Measurements from ENCODE around the gene BTBD9. TPM values are rescaled to one million over a fixed set of nuclear protein-coding genes. Genes with fewer than 3 reads are reported as not detected.

The BTBD9 gene
- total RNA-seq, 1 experiment from 2014 or later = 8.9 TPM

GRCh38 chr6:38476888-38477287 lies 162.8 kb downstream of the BTBD9 start:
- no peak overlapping the region for H3T11ph ChIP-seq (ENCODE audit: low read length)
- no peak overlapping the region for H3K18ac ChIP-seq (ENCODE audit: insufficient read length, low read depth, low read length)
- H3K56ac ChIP-seq (ENCODE audit: insufficient read length, low read depth, low read length) = no peak overlapping the region
- H3K4me2 ChIP-seq (ENCODE audit: insufficient read depth, insufficient read length, low read length) = no peak overlapping the region
- no peaks in the 10 kb centered on the region for H3K9me3 ChIP-seq (ENCODE audit: control insufficient read depth, low read depth, low read length)
- no peak overlapping the region for H3K4ac ChIP-seq (ENCODE audit: low read depth, low read length)
- no peak overlapping the region for H3K23ac ChIP-seq (ENCODE audit: insufficient read length, low read depth, low read length)
- no peaks in the 10 kb centered on the region for H3K27me3 ChIP-seq (ENCODE audit: insufficient read depth, low read length)
- H3K9ac ChIP-seq (ENCODE audit: extremely low read depth, insufficient read length, low read length) = no peak overlapping the region
- H3K27ac ChIP-seq (ENCODE audit: insufficient read length, low read depth, low read length) = no peak overlapping the region
- H3K4me1 Mint-ChIP-seq = peaks cover 39 to 44% of the 10 kb centered on the region in 2 experiments
- H3K79me2 ChIP-seq (ENCODE audit: insufficient read depth, low read length) = no peaks in the 10 kb centered on the region
- no peak overlapping the region for H2BK12ac ChIP-seq (ENCODE audit: insufficient read length, low read depth, low read length)
- H2BK20ac ChIP-seq (ENCODE audit: low read depth, low read length, poor library complexity, severe bottlenecking) = no peak overlapping the region
- no peak for DNase-seq
- TF ChIP-seq, protein P1, sequence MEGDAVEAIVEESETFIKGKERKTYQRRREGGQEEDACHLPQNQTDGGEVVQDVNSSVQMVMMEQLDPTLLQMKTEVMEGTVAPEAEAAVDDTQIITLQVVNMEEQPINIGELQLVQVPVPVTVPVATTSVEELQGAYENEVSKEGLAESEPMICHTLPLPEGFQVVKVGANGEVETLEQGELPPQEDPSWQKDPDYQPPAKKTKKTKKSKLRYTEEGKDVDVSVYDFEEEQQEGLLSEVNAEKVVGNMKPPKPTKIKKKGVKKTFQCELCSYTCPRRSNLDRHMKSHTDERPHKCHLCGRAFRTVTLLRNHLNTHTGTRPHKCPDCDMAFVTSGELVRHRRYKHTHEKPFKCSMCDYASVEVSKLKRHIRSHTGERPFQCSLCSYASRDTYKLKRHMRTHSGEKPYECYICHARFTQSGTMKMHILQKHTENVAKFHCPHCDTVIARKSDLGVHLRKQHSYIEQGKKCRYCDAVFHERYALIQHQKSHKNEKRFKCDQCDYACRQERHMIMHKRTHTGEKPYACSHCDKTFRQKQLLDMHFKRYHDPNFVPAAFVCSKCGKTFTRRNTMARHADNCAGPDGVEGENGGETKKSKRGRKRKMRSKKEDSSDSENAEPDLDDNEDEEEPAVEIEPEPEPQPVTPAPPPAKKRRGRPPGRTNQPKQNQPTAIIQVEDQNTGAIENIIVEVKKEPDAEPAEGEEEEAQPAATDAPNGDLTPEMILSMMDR (conservative IDR thresholded peaks at IDR 0.05) = no peak
- H3K27me3 Mint-ChIP-seq (ENCODE audit: low read depth) = peaks cover 12% of the 10 kb centered on the region
- H2BK15ac ChIP-seq (ENCODE audit: low read depth, low read length) = no peak overlapping the region
- no peak overlapping the region for H4K91ac ChIP-seq (ENCODE audit: insufficient read length, low read depth, low read length)
- H2BK5ac ChIP-seq (ENCODE audit: insufficient read length, low read length) = no peak overlapping the region
- H3K4me1 ChIP-seq (ENCODE audit: insufficient read depth, low read length) = peaks cover 7% of the 10 kb centered on the region; the same call in 1 of the 2 replicates
- H3K79me1 ChIP-seq (ENCODE audit: insufficient read depth, low read depth, low read length, poor library complexity, severe bottlenecking) = no peaks in the 10 kb centered on the region
- H3K9me3 Mint-ChIP-seq = no peaks in the 10 kb centered on the region; a peak in 2 of 5 replicates
- peak overlapping the region in 1 of 3 experiments; percentile 18; a peak in 3 of 7 replicates for H3K27ac Mint-ChIP-seq
- no peak overlapping the region for H4K8ac ChIP-seq (replicated peaks; ENCODE audit: insufficient read length, low read depth, low read length)
- no peaks in the 10 kb centered on the region for H3K36me3 Mint-ChIP-seq (ENCODE audit: insufficient read depth in 1 of 3, low read depth in 3 of 3)
- no peaks in the 10 kb centered on the region for H4K20me1 ChIP-seq (ENCODE audit: control insufficient read depth, insufficient read depth, insufficient read length)
- H3K4me3 Mint-ChIP-seq = peak overlapping the region in 1 of 2 experiments; percentile 52; a peak in 3 of 5 replicates
- H2AFZ ChIP-seq (ENCODE audit: low read length) = no peak overlapping the region
- no peak overlapping the region for H2BK120ac ChIP-seq (ENCODE audit: low read depth, low read length, poor library complexity, severe bottlenecking)
- no peak overlapping the region for H3K14ac ChIP-seq (ENCODE audit: insufficient read depth, low read length)
- no CpG with 5 or more reads among the region's 1 CpG for WGBS (ENCODE audit: extremely low coverage, insufficient read length, low lambda C conversion rate)
- H3K23me2 ChIP-seq (ENCODE audit: insufficient read length, low read depth, low read length, poor library complexity, severe bottlenecking) = no peaks in the 10 kb centered on the region
- no peak overlapping the region for H4K5ac ChIP-seq (ENCODE audit: insufficient read length, low read depth, low read length)
- no peak overlapping the region for H2AK5ac ChIP-seq (ENCODE audit: insufficient read length, low read length)

All from H9 (cell line).